T-helper 17 cell (primary cell): Measurements from ENCODE around the gene PLEKHA4. TPM values are rescaled to one million over a fixed set of nuclear protein-coding genes. Genes with fewer than 3 reads are reported as not detected.
"Not testable (repeated sequence)": the region's sequence is repeated elsewhere in the genome, so short reads cannot be mapped to it uniquely, and the experiment has no call there.

ENCODE experiments used
- ATAC-seq: fragments of 150-1000 bp; cut with Tn5 transposase; 2 replicates; pipeline ENCODE4 v1.10.0; 2021; ENCODE audit warnings: mild to moderate bottlenecking, moderate library complexity
- DNase-seq, 3 donors: peaks; one replicate each; pipeline versions ENCODE4 v3.0.0 to v3.0.0-alpha.2; 2020 to 2021
- H3K9me3 ChIP-seq: one replicate; pipeline ENCODE4 v1.7.0; 2013; ENCODE audit warnings: low read length, mild to moderate bottlenecking; ENCODE audit not compliant: control insufficient read depth, poor library complexity, severe bottlenecking
- H3K27ac Mint-ChIP-seq: one replicate; pipeline ENCODE4 v1.8.0; 2022; ENCODE audit warnings: mild to moderate bottlenecking, moderate library complexity, mixed read lengths
- H3K27me3 Mint-ChIP-seq: one replicate; pipeline ENCODE4 v1.8.0; 2022; ENCODE audit warnings: mixed read lengths
- H3K36me3 Mint-ChIP-seq: one replicate; pipeline ENCODE4 v1.8.0; 2022; ENCODE audit warnings: low read depth, mixed read lengths
- H3K4me1 Mint-ChIP-seq: one replicate; pipeline ENCODE4 v1.8.0; 2022; ENCODE audit warnings: mild to moderate bottlenecking, mixed read lengths
- H3K4me3 Mint-ChIP-seq: one replicate; pipeline ENCODE4 v1.8.0; 2022; ENCODE audit warnings: mild to moderate bottlenecking, moderate library complexity, mixed read lengths
- total RNA-seq, 4 donors: library from RNA in 2 of 4; stranded (reverse) in 2 of 4; gene quantifications; one replicate each; pipeline ENCODE4 v1.2.3 and lab custom pipeline; 2022 to 2026

Gene PLEKHA4
- total RNA-seq, 2 donors from 2014 or later, result 0.42 to 3.0 TPM

GRCh38 chr19:48879025-48879637 lies 10.7 kb upstream of the PLEKHA4 start:
- Mint-ChIP-seq H3K27me3 (no peaks in the 10 kb centered on the region), H3K4me3 (peak overlapping the region; percentile 70), H3K36me3 (peaks cover 9% of the 10 kb centered on the region), H3K27ac (peak overlapping the region; percentile 99), H3K4me1 (peaks cover 39% of the 10 kb centered on the region)
- H3K9me3 ChIP-seq, result no peaks in the 10 kb centered on the region
- ATAC-seq, result no peak
- no peak for DNase-seq

GRCh38 chr19:48878196-48879024 lies 10.0 kb upstream of the PLEKHA4 start:
- DNase-seq (no peak), ATAC-seq (no peak)
- Mint-ChIP-seq H3K27ac (peak overlapping the region; percentile 99), H3K4me3 (peak overlapping the region; percentile 70), H3K36me3 (peaks cover 16% of the 10 kb centered on the region), H3K4me1 (peaks cover 46% of the 10 kb centered on the region), H3K27me3 (no peaks in the 10 kb centered on the region)
- no peaks in the 10 kb centered on the region for H3K9me3 ChIP-seq

GRCh38 chr19:48877855-48878195 lies 9.4 kb upstream of the PLEKHA4 start:
- Mint-ChIP-seq H3K27ac (peak overlapping the region; percentile 99), H3K36me3 (peaks cover 22% of the 10 kb centered on the region), H3K4me3 (peak overlapping the region; percentile 70), H3K4me1 (peaks cover 52% of the 10 kb centered on the region), H3K27me3 (no peaks in the 10 kb centered on the region)
- ATAC-seq (no peak), DNase-seq (no peak)
- H3K9me3 ChIP-seq, result no peaks in the 10 kb centered on the region

GRCh38 chr19:48876043-48876981 lies 7.9 kb upstream of the PLEKHA4 start:
- peaks cover 27% of the 10 kb centered on the region for H3K36me3 Mint-ChIP-seq
- not testable (repeated sequence) for H3K9me3 ChIP-seq, ATAC-seq, H3K27me3 Mint-ChIP-seq
- H3K27ac Mint-ChIP-seq, result peak overlapping the region; percentile 99
- peak in 1 of 3 donors; percentile 39 for DNase-seq
- peak overlapping the region; percentile 95 for H3K4me3 Mint-ChIP-seq
- H3K4me1 Mint-ChIP-seq, result peaks cover 56% of the 10 kb centered on the region

GRCh38 chr19:48874303-48875135 lies 6.1 kb upstream of the PLEKHA4 start:
- no peaks in the 10 kb centered on the region for H3K27me3 Mint-ChIP-seq
- H3K4me1 Mint-ChIP-seq, result peaks cover 56% of the 10 kb centered on the region
- H3K4me3 Mint-ChIP-seq, result peak overlapping the region; percentile 95
- peak overlapping the region; percentile 99 for H3K27ac Mint-ChIP-seq
- no peaks in the 10 kb centered on the region for H3K9me3 ChIP-seq
- ATAC-seq, result peak; percentile 14
- peaks cover 27% of the 10 kb centered on the region for H3K36me3 Mint-ChIP-seq
- peak in 2 of 3 donors; percentile 36 to 48 for DNase-seq

GRCh38 chr19:48873476-48874302 lies 5.3 kb upstream of the PLEKHA4 start:
- H3K9me3 ChIP-seq, result no peaks in the 10 kb centered on the region
- H3K4me3 Mint-ChIP-seq, result peak overlapping the region; percentile 95
- H3K27ac Mint-ChIP-seq, result peak overlapping the region; percentile 99
- peaks cover 27% of the 10 kb centered on the region for H3K36me3 Mint-ChIP-seq
- DNase-seq, result no peak
- peaks cover 54% of the 10 kb centered on the region for H3K4me1 Mint-ChIP-seq
- ATAC-seq, result no peak
- H3K27me3 Mint-ChIP-seq, result no peaks in the 10 kb centered on the region

- H3K27ac Mint-ChIP-seq, result peak overlapping the region; percentile 99
- peak overlapping the region; percentile 95 for H3K4me3 Mint-ChIP-seq
- H3K9me3 ChIP-seq, result no peaks in the 10 kb centered on the region
- ATAC-seq, result peak; percentile 38
- peaks cover 5% of the 10 kb centered on the region for H3K27me3 Mint-ChIP-seq
- H3K4me1 Mint-ChIP-seq, result peaks cover 53% of the 10 kb centered on the region
- peaks cover 31% of the 10 kb centered on the region for H3K36me3 Mint-ChIP-seq
- DNase-seq, result peak; percentile 39 to 70 (median 63)
Measured at GRCh38 chr19:48872884-48873475, 4.6 kb upstream of the PLEKHA4 start.

- Mint-ChIP-seq H3K27ac (peak within 1 kb of the TSS; percentile 99), H3K36me3 (peaks cover 31% of the 10 kb centered on the region), H3K27me3 (peaks cover 9% of the 10 kb centered on the region), H3K4me1 (peaks cover 48% of the 10 kb centered on the region), H3K4me3 (peak within 1 kb of the TSS; percentile 95)
- peak; percentile 87 to 100 (median 96) for DNase-seq
- H3K9me3 ChIP-seq, result no peaks in the 10 kb centered on the region
- ATAC-seq, result peak; percentile 50
Measured at GRCh38 chr19:48872182-48872883, 3.9 kb upstream of the PLEKHA4 start, which contains the start of gene PPP1R15A. PPP1R15A (plus strand) TSS chr19:48872421; CDS start chr19:48873234, 813 bp downstream.

GRCh38 chr19:48871471-48872181 lies 3.2 kb upstream of the PLEKHA4 start:
- not testable (repeated sequence) for H3K9me3 ChIP-seq, ATAC-seq, DNase-seq
- H3K27me3 Mint-ChIP-seq, result peaks cover 16% of the 10 kb centered on the region
- H3K27ac Mint-ChIP-seq, result peak overlapping the region; percentile 99
- peaks cover 46% of the 10 kb centered on the region for H3K4me1 Mint-ChIP-seq
- H3K36me3 Mint-ChIP-seq, result peaks cover 31% of the 10 kb centered on the region
- H3K4me3 Mint-ChIP-seq, result peak overlapping the region; percentile 95

- no peaks in the 10 kb centered on the region for H3K9me3 ChIP-seq
- ATAC-seq, result no peak
- no peak overlapping the region for H3K27ac Mint-ChIP-seq
- peaks cover 31% of the 10 kb centered on the region for H3K4me1 Mint-ChIP-seq
- peaks cover 21% of the 10 kb centered on the region for H3K27me3 Mint-ChIP-seq
- no peak for DNase-seq
- no peak overlapping the region for H3K4me3 Mint-ChIP-seq
- H3K36me3 Mint-ChIP-seq, result peaks cover 26% of the 10 kb centered on the region
Measured at GRCh38 chr19:48870048-48870447, 1.6 kb upstream of the PLEKHA4 start.
